Measurements from ENCODE around the gene DAGLB.
"Not testable (repeated sequence)": the region's sequence is repeated elsewhere in the genome, so short reads cannot be mapped to it uniquely, and the experiment has no call there.

Gene DAGLB

DNA sequence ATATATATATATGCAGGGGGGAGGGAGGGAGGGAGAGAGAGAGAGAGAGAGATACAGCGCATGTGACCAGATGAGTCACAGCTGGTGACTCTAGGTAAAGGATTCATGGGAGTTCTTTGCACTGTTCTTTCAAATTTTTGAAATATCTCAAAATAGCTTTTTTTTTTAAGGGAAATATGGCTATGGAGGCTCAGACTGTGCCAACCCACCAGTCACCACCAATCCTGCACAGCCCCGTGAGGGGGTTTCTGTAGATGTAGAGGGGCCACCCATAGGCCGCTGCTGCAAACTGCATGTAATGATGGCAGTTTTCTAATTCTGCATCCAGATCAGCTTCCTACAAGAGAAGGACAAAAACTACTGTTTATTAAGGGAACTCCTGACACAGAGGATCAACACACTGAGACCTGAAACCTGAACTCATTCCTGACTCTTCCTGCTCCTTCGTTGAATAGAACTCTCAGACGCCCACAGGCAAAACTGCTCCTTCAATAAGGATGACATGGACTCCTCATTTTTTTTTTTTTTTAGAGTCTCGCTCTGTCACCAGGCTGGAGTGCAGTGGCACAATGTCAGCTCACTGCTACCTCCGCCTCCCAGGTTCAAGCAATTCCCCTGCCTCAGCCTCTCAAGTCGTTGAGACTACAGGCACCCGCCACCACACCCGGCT lies 17.3 kb downstream of the DAGLB start:
- no peak for DNase-seq

DNA sequence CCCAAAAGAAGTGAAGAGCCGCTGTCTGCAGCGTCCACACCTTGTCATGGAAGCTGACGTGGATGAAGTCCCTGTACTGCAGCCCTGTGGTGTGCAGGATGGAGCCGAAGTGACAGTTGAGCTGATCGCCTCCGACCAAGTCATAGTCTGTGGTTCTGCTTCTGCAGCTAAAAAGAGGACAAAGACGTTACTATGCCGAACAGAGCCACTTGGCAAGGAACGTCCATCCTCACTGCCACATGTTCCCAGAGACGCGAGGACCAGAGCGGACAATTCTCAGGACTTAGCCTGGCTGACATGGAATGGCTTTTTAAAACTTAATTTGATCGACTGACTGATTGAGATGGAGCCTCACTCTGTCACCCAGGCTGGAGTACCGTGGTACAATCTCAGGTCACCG lies 21.8 kb downstream of the DAGLB start:
- no peak for DNase-seq

DNA sequence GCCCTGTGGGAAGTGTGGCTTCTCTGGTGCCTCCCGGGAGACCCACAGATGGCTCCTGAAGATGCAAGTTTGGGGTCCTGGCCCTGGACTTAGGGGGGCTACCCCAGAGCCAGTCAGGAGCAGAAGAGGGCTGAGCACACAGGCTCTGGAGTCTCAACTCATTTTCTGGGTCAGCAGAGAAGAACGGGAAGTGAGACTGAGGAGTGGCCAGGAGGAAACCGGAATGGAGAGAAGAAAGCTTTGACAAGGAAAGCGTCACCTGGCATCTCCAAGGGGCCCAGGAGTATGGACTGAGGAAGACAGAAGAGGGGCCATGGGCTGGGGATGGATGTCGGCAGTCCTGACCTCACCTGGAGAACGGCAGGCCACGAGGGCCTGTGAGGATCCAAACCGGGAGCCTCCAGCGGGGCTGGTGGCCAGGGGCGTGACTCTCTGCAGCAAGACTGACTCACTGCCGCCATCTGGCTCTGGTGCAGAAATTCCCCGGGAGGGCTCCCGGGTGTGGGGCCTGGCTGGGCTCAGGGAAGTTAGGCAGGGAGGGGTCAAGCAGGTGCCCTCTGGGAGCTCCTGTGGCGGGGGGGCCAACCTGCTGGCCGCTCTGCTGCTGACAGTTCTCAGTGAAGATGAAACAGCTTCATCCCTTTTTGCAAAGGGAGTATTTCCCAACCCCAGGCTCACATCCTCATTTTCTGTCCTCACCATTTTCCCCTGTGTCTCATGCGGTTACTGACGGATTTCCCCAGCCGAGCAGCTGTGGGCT lies 23.6 kb downstream of the DAGLB start:
- no peak for DNase-seq

DNA sequence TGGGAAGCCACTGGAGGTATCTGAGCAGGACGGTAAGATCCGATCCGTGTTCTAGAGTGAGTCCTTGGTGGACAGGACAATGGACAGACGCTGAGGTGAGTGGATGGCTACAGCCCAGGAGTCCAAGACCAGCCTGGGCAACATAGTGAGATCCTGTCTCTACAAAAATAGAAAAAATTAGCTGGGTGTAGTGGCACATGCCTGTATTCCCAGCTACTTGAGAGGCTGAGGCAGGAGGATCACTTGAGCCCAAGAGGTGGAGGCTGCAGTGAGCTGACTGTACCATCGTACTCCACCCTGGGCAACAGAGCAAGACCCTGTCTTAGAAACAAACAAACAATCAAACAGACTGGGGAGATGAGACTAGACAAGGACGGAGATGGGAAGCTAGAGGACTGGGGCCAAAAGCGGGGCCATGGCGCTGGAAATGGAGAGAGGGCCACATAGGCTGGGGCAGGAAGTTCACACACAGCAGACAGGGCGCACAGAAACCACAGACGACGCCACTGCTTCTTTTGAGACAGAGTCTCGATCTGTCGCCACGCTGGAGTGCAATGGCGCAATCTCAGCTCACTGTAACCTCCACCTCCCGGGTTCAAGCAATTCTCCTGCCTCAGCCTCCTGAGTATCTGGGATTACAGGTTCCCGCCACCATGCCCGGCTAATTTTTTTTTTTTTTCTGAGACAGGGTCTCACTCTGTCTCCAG lies 24.7 kb downstream of the DAGLB start:
- DNase-seq: peak in 1 of 5 experiments; percentile 33

DNA sequence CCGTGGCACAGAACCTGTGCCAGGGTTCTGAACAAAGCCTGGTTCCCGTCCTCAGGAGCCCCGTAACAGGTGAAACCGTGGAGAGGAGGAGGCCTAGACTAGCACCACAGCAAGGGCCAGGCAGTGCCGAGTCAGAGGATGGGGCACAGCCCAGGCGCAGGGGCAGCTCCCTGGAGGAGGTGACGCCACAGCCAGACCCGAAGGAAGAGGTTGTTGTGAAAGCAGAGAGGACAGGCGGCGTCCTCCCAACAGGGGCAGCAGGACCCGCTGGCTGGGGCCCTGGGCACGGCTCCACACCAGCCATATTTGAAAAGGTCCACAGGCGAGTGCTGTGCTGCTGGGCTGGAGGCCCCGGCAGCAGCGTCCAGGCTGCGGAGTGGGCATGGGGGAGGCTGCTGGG lies 25.7 kb downstream of the DAGLB start:
- no peak for DNase-seq

DNA sequence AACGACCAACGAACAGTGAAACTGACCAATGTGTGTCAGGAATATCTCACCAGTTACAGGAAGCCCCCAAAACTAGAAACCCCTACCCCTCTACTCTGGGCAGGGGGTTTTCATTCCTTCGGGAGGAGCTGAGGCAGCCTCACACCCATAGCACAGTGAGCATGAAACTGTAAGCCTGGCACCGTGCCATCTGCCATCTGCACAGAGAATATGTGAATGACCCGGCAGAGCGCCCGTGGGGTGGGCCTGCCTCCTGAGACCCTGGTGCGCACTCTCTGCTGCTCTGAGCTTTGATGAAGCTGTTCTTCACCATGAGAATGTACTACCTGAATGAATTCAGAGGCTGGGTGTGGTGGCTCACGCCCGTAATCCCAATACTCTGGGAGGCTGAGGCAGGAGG lies 27.1 kb downstream of the DAGLB start:
- no peak for DNase-seq

DNA sequence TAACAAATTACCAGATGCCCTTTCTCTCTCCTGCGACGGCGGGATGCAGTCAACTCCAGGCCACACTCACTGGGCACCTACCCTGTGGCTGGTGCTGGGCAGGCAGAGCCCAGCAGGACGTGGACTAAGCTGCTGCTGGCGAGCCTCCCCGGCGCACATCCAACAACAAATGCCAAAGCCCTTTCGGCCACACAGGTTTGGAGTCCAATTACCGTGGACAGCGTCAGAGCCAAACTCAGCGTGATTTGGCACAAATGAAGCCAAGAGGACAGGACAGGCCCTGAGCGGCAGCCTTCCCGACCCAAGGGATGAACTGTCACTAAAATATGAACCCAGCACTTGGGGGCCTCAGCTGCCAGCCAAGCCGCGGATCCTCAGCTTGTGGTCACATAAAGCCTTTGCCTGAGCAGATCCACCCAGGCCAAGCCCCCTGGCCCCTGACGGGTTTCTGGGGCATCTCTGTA lies 28.4 kb downstream of the DAGLB start:
- no peak for DNase-seq

DNA sequence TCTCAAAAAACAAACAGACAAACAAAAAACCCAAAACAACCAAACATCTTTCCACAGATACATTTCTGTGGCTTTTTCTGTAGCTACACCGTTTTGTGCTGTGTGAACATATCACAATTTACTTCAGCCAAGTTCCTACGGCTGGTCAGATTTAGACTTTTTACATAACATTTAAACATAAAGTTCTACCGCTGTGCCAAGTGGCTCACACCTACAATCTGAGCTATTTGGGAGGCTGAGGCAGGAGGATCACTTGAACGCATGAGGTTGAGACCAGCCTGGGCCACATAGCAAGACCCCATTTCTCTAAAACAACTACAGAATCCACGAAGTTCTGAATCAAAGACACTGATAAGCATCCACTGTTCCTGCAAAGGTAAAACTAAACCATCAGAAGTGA lies 30.3 kb downstream of the DAGLB start:
- DNase-seq: no peak

DNA sequence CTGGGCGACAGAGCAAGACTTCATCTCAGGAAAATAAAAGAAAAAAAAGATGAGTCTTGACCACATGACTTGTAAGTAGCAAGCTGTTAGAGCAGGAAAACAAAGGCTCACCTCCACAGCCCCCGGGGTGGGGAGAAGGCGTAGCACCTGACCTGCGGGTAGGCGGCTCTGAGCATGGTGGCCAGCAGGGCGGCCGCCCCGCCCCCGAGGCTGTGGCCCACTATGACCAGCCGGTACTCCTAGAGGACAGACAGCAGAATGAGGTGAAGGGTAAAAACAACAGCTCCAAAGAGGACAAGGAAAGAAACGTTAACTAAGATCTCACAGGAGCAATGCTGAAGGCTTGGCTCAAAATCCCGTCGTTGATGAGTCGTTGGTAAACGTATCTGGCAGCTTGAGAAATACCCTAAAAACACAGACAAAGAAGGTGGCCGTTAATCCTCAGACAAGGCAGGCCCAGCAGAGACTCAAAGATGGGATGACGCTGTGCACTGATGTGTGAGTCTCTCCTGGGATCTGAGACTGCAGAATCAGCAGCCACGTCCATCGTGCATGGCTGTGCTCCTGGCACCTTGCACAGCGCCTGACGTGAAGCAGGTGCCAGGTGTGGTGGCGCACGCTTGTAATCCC lies 31.1 kb downstream of the DAGLB start:
- DNase-seq: no peak

DNA sequence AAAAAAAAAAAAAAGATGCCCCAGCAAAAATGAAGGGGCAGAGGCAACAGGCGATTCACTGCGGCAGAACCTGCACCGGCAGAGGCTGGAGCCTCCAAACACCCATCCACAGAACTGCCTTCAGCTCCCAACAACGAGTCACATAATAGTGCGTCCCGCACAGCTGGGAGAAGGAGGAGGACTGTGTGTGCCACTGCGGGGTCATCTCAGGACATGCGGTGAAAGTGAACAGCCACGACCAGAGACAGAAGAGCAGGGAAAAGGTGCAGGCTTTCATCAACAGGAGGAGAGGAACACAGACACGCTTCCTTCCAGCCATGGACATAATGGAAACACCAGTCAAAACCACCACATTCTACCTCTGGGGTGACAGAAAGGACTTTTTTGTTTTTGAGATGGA lies 34.1 kb downstream of the DAGLB start:
- no peak for DNase-seq

DNA sequence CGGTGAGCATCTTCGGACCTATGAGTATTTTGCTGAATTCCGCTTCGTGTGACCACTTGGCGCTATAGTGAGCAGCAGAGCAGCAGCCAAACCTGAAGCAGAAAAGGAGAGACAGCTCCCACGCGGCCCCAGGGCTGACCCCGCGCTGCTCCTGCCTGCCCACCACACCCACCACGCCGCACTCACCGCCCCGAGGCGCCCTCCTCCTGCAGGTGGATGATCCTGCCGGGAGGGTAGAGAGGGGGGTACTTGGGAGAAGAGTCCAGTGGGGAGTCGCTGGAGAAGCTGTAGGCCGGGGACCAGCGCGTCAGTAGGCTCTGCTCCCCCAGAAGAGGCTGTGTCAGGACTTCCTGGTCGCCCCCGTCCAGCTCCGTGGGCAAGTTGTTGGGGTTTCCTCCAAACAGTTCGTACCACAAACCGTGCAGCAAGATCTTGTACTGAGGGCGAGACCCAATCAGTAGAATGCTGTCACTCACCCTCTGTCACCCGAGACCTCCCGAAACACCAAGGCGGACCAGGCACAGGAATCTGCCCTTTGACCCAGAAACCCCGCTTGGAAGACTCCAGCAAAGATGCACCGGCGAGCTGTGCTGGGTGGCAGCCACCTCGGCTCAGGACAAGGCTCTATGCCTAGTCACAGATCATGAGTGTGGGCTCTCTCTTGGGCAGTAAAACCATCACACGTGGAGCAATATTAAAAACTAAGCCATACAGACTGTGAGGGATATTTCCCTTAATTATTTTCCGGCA lies 37.6 kb downstream of the DAGLB start:
- no peak for DNase-seq

DNA sequence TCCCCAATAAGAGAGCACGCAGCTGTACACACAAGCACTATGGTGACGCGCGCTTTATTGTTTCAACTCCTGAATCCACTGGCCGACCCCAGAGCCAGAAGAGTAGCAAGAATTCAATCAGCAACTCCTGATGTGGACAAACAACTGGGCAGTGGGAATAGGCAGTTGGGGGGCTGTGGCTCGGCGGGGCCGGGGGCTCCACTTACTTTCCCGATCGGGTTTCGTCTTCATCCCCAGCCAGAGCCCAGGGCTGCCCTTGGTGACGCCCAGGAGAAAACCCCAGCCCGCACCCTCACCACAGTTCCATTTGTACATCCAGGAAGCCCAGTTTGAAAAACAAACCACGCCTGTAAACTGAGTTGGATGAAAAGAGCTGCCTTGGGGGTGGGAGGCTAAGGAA lies 38.7 kb downstream of the DAGLB start:
- no peak for DNase-seq

DNA sequence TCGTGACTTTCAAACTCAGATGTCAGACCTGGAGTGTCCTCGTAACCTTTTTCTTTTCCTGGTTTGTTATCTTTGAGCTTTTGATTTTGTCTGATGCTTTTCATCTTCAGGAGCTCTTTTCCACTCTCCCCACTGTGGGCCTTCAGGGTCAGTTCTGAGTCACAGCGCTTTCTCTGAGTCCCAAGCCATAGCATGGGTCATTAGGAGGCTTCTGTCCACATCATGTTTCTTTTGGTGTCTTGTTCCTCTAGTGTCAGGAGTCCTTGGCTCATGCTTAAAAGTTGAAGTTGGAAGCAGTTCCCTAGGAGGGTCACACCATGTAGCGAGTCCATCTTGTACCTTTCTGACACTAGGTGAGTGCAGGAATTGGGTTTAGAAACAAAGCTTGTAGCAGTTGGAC lies 40.3 kb downstream of the DAGLB start:
- no peak for DNase-seq

DNA sequence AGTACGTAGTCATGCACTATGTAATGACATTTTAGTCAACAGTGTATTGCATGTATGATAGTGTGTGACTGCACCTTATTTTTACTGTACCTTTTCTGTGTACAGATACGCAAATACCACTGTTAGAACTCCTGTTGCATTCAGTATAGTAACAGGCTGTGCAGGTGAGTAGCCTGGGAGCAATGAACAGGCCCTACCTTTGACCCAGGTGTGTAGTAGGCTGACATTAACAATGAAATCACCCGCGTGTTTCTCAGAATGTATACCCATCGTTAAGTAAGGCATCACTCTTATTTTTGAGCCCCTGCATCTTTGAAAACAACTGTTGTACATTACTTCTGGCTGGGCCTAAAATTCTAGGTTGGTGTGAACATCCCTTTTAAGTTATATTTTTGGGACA lies 41.6 kb downstream of the DAGLB start:
- no peak for DNase-seq

DNA sequence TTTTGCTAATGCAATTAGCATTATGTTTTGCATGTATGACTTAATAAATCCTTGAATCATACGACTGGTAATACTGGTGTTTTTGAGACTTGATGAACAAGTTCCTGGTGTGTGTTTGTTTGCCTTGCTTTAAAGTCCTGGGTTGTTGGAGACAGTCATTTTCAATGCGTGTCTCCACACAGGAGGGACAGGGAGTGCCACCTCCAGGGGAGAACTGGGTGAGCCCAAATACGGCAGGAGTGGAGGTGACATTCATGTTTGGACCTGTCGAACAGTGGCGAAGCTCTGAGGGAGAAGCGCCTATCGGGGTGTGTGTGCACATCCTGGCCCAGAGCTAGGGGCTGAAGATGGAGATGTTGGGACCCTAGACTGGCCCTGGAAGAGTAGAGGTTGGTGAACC lies 43.8 kb downstream of the DAGLB start:
- no peak for DNase-seq

DNA sequence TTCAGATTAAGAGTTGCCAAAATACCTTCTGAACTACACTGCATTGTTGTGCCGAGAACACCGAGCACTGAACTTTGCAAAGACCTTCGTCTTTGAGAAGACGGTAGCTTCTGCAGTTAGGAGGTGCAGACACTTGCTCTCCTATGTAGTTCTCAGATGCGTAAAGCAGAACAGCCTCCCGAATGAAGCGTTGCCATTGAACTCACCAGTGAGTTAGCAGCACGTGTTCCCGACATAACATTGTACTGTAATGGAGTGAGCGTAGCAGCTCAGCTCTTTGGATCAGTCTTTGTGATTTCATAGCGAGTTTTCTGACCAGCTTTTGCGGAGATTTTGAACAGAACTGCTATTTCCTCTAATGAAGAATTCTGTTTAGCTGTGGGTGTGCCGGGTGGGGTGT lies 45.0 kb downstream of the DAGLB start:
- DNase-seq: no peak

DNA sequence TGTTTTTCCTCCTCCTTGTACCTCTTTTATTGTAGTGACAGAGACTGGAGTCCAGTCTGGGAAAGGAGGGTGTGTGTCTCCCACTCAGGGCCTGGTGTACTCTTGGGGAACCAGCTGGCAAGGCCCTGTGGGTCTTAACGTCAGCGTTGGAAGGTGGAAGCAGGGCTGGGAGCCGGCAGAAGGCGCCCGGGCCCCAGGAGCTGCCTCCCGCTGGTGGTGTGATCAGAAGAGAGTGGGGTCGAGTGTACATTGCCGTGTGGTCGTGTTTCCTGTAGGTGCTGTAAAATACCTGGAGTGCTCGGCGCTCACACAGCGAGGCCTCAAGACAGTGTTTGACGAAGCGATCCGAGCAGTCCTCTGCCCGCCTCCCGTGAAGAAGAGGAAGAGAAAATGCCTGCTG lies 45.7 kb downstream of the DAGLB start:
- no peak for DNase-seq

DNA sequence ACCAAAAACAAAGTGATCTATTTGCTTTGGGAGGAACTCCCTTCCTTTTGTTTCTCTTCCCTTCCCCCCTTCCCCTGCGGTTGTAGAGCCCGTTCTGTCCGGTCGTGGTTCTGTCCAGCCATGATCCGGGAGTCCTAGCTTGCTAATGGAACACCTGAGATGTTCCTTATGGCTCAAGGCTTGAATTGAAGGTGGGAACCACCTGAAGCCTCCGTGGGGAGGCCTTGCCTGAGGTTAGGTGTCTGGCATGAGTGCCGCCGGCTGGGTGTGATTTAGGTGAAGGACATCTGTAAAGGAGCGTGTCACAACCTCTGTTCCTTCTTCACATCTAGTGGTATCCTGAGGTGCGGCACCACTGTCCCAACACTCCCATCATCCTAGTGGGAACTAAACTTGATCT lies 46.2 kb downstream of the DAGLB start:
- DNase-seq: no peak

DNA sequence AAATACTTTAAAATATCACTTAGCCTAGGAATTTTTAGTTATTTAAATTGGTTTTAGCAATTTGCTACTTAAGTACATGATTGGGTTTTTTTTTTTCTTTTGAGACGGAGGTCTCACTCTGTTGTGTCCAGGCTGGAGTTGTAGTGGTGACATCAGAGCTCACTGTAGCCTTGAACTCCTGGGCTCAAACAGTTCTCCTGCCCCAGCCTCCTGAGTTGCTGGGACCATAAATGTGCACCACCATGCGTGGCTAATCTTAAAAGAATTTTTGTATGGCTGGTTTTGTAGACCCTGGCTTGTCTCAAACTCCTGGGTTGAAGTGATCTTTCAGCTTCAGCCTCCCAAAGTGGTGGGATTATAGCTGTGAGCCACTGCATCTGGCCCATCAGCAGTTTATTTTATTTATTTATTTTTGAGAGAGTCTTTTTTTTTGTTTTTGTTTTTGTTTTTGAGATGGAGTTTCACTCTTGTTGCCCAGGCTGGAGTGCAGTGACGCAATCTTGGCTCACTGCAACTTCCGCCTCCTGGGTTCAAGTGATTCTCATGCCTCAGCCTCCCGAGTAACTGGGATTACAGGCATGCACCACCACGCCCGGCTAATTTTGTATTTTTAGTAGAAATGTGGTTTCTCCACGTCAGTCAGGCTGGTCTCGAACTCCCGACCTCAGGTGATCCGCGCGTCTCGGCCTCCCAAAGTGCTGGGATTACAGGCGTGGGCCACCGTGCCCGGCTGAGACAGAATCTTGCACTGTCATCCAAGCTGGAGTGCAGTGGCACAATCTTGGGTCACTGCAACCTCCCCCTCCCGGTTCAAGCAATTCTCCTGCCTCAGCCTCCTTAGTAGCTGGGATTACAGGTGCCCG lies 47.3 kb downstream of the DAGLB start:
- DNase-seq: not testable (repeated sequence)

DNA sequence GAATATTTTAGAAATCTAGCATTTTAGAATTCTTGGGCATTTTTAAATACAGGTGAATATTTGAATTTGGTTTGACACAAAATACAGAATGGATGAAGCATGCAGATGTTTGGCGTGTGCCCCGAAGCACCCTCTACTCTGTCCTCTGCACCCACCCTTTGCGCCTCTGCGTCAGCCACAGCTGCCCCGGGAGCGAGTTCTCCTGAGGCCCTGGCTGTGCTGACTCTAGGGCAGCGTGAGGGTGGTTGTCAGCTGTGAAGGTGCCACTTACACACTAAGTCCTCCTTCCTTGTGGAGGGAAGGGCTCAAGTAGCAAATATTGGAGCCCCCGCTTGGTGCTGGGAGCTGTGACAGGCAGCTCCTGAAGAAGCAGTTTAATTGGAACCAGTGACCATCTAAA lies 48.4 kb downstream of the DAGLB start:
- no peak for DNase-seq

DNA sequence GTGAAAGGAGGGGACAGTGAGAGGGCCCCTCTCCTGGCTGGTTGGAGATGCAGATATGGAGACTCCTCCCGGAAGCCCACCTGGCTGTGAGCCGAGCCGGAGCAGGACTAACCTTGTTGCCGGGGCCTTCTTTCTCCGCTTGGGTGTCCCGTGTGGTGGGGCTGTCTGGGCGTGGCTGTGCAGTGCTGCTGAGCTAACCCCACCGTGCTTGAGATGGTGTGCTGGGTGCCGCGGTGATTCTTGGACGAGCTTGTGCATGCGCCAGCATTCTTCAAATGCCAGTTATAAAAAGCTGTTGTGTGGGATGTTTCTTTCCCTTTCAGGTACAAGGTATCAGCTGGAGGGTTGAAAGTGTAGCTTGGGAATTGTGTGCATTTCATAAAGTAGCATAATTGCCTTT lies 48.8 kb downstream of the DAGLB start:
- DNase-seq: no peak

Data from T-helper 2 cell (primary cell).